Activated CD8-positive, alpha-beta memory T cell treated with anti-CD3 and anti-CD28 coated beads for 1 hour (primary cell): Measurements from ENCODE around the gene CUX1.
"Not testable (repeated sequence)": the region's sequence is repeated elsewhere in the genome, so short reads cannot be mapped to it uniquely, and the experiment has no call there.

Source experiments
- DNase-seq, 2 donors: peaks; one replicate each; pipeline ENCODE4 v3.0.0-alpha.2; 2020; ENCODE audit warnings: low read depth in 1 of 2; ENCODE audit errors: extremely low read depth in 1 of 2

Gene CUX1

GRCh38 chr7:102036958-102037357 is 219.5 kb downstream of the CUX1 start:
- DNase-seq: no peak

GRCh38 chr7:102039706-102040105 is 222.3 kb downstream of the CUX1 start:
- no peak for DNase-seq

- DNase-seq: no peak
Observed at GRCh38 chr7:102040569-102040968, 223.1 kb downstream of the CUX1 start.

- no peak for DNase-seq
Observed at GRCh38 chr7:102042016-102042656, 224.7 kb downstream of the CUX1 start.

- DNase-seq: not testable (repeated sequence)
Observed at GRCh38 chr7:102042796-102043195, 225.4 kb downstream of the CUX1 start.

GRCh38 chr7:102044641-102044983 is 227.2 kb downstream of the CUX1 start:
- no peak for DNase-seq

- no peak for DNase-seq
Observed at GRCh38 chr7:102044984-102045673, 227.7 kb downstream of the CUX1 start.

- no peak for DNase-seq
Observed at GRCh38 chr7:102045681-102046372, 228.4 kb downstream of the CUX1 start.

GRCh38 chr7:102046373-102047117 is 229.1 kb downstream of the CUX1 start:
- DNase-seq: no peak

GRCh38 chr7:102047167-102047566 is 229.7 kb downstream of the CUX1 start:
- DNase-seq: no peak

GRCh38 chr7:102049765-102050164 is 232.3 kb downstream of the CUX1 start:
- no peak for DNase-seq

GRCh38 chr7:102050864-102051460 is 233.5 kb downstream of the CUX1 start:
- DNase-seq: no peak

GRCh38 chr7:102051736-102052135 is 234.3 kb downstream of the CUX1 start:
- DNase-seq: not testable (repeated sequence)

GRCh38 chr7:102054158-102054557 is 236.7 kb downstream of the CUX1 start:
- no peak for DNase-seq

- DNase-seq: no peak
Observed at GRCh38 chr7:102055181-102055976, 238.0 kb downstream of the CUX1 start.

- no peak for DNase-seq
Observed at GRCh38 chr7:102059524-102059923, 242.1 kb downstream of the CUX1 start.

- DNase-seq: no peak
Observed at GRCh38 chr7:102061354-102061945, 244.0 kb downstream of the CUX1 start.

- DNase-seq: no peak
Observed at GRCh38 chr7:102061981-102062390, 244.6 kb downstream of the CUX1 start.

GRCh38 chr7:102063690-102064180 is 246.3 kb downstream of the CUX1 start:
- no peak for DNase-seq
